Sigmoid colon (tissue), 7 donors: Measurements from ENCODE around the gene ERFE. TPM values are rescaled to one million over a fixed set of nuclear protein-coding genes. Genes with fewer than 3 reads are reported as not detected.

ENCODE experiments used
- DNase-seq: peaks from one replicate; pipeline ENCODE4 v3.0.0-alpha.2; 2019
- H3K27ac ChIP-seq, 4 donors: fragments of 200-600 bp; sonication (generic); one replicate each; pipeline ENCODE4 v1.5.1; 2016 to 2019; ENCODE audit warnings: mild to moderate bottlenecking in 1 of 4
- H3K27me3 ChIP-seq, 3 donors: fragments of 200-600 bp; sonication (generic); one replicate each; pipeline ENCODE4 v1.5.1; 2019; ENCODE audit warnings: mild to moderate bottlenecking in 1 of 3
- H3K36me3 ChIP-seq, 4 donors: fragments of 200-600 bp; sonication (generic); one replicate each; pipeline ENCODE4 v1.5.1; 2016 to 2019
- H3K4me1 ChIP-seq, 4 donors: fragments of 200-600 bp; sonication (generic); one replicate each; pipeline ENCODE4 v1.5.1; 2017 to 2019
- H3K4me3 ChIP-seq, 4 donors: fragments of 200-600 bp; sonication (generic); one replicate each; pipeline ENCODE4 v1.5.1; 2017 to 2019; ENCODE audit warnings: mild to moderate bottlenecking in 2 of 4, moderate library complexity in 1 of 4
- H3K9me3 ChIP-seq, 4 donors: fragments of 200-600 bp in 3 of 4; sonication (generic) in 3 of 4; one replicate each; pipeline versions ENCODE4 v1.5.1 to v1.6.1; 2013 to 2019
- EP300 ChIP-seq, 4 donors: sonication (generic); formaldehyde crosslinking; IDR thresholded peaks; one replicate each; pipeline ENCODE4 v1.6.1; 2017; ENCODE audit warnings: antibody characterized with exemption in 4 of 4
- POLR2A ChIP-seq, 2 donors: fragments of 450-650 bp; IDR thresholded peaks; one replicate each; pipeline ENCODE4 v1.6.1; 2016; ENCODE audit warnings: antibody characterized with exemption in 2 of 2, mild to moderate bottlenecking in 2 of 2, moderate library complexity in 2 of 2
- POLR2AphosphoS5 ChIP-seq, 4 donors: sonication (generic); formaldehyde crosslinking; IDR thresholded peaks; one replicate each; pipeline ENCODE4 v1.6.1; 2017; ENCODE audit warnings: antibody characterized with exemption in 4 of 4
- WGBS, 2 donors: extraction: QIAGEN DNeasy Blood & Tissue Kit; methylation state at CpG; one replicate each; pipeline ENCODE4 v1.1.7; 2013; 5-methylcytosine and 5-hydroxymethylcytosine counted together
- intact Hi-C: fragments of 100-400 bp; cut with DNase I; formaldehyde crosslinking; loops from one replicate; pipeline ENCODE4 v1.15.1; 2023
- polyA plus RNA-seq, 3 donors: library from polyadenylated mRNA; stranded (reverse); fragments of 200-250 nt; gene quantifications; one replicate each; pipeline ENCODE4 v1.2.3, GENCODE V29; 2013
- total RNA-seq, 4 donors: library from RNA; depleted of rRNA; stranded (reverse); fragments of >200 nt; gene quantifications; one replicate each; pipeline ENCODE4 v1.1.0, GENCODE V29; 2016
- TF ChIP-seq, protein P1 (sequence below), 4 experiments: fragments of 450-650 bp in 3 of 4; fragments of 200-600 bp in 1 of 4; IDR thresholded peaks; one replicate each; pipeline ENCODE4 v1.5.1; 2016 to 2019; ENCODE audit warnings: antibody characterized with exemption in 4 of 4, mild to moderate bottlenecking in 3 of 4, moderate library complexity in 2 of 4
- donor health status: healthy with polysubstance abuse.
- donor health status: Bipolar disorder and iron deficiency.
- donor health status: healthy.

ERFE gene
- total and polyA plus RNA-seq, 7 donors: 0.42 to 0.71 (median 0.49) TPM; not detected in 4

- Histone ChIP-seq H3K4me1 (no peaks in the 10 kb centered on the region), H3K9me3 (no peaks in the 10 kb centered on the region), H3K27me3 (no peaks in the 10 kb centered on the region), H3K27ac (no peak overlapping the region), H3K4me3 (no peak overlapping the region), H3K36me3 (peaks cover 75 to 100% (median 86%) of the 10 kb centered on the region in 4 donors)
- intact Hi-C loops: no loop called here
- 83 to 92% methylated on average over 4 of the region's 4 CpGs for WGBS, 2 donors
- no peak for DNase-seq
- TF ChIP-seq POLR2AphosphoS5 (IDR thresholded peaks at IDR 0.05) (no peak), EP300 (IDR thresholded peaks at IDR 0.05) (no peak), POLR2A (IDR thresholded peaks at IDR 0.05) (no peak)
Observed at GRCh38 chr2:238183821-238184220, 25.1 kb downstream of the ERFE start.

- Histone ChIP-seq H3K27ac (no peak overlapping the region), H3K4me1 (no peaks in the 10 kb centered on the region), H3K4me3 (no peak overlapping the region), H3K9me3 (no peaks in the 10 kb centered on the region), H3K27me3 (no peaks in the 10 kb centered on the region), H3K36me3 (peaks cover 57 to 100% (median 72%) of the 10 kb centered on the region in 4 donors)
- intact Hi-C loops: no loop called here
- TF ChIP-seq POLR2AphosphoS5 (IDR thresholded peaks at IDR 0.05) (no peak), EP300 (IDR thresholded peaks at IDR 0.05) (no peak), POLR2A (IDR thresholded peaks at IDR 0.05) (no peak)
- WGBS, 2 donors: 96% methylated on average over 17 of the region's 17 CpGs
- DNase-seq: no peak
Observed at GRCh38 chr2:238187618-238188548, 29.1 kb downstream of the ERFE start.

DNA sequence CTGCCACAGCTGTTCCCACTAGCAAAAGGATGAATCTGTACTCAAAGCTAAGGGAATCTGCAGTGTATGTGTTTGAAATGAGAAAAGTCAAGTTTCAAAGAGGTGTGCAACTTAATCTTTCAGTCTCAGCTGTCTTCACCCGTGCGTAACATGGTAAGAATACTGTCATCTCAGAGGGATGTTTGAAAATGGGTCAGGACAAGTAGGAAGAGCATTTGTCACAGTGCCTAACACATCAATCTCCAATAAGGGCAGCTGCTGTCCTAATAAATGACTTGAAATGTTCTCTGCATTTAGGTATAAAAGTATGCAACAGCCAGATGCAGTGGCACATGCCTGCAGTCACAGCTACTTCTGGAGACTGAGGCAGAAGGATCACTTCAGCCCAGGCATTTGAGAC is 31.7 kb downstream of the ERFE start:
- TF ChIP-seq EP300 (IDR thresholded peaks at IDR 0.05) (no peak), POLR2AphosphoS5 (IDR thresholded peaks at IDR 0.05) (no peak), POLR2A (IDR thresholded peaks at IDR 0.05) (no peak)
- TF ChIP-seq, protein P1, sequence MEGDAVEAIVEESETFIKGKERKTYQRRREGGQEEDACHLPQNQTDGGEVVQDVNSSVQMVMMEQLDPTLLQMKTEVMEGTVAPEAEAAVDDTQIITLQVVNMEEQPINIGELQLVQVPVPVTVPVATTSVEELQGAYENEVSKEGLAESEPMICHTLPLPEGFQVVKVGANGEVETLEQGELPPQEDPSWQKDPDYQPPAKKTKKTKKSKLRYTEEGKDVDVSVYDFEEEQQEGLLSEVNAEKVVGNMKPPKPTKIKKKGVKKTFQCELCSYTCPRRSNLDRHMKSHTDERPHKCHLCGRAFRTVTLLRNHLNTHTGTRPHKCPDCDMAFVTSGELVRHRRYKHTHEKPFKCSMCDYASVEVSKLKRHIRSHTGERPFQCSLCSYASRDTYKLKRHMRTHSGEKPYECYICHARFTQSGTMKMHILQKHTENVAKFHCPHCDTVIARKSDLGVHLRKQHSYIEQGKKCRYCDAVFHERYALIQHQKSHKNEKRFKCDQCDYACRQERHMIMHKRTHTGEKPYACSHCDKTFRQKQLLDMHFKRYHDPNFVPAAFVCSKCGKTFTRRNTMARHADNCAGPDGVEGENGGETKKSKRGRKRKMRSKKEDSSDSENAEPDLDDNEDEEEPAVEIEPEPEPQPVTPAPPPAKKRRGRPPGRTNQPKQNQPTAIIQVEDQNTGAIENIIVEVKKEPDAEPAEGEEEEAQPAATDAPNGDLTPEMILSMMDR (IDR thresholded peaks at IDR 0.05): no peak
- Histone ChIP-seq H3K4me1 (no peaks in the 10 kb centered on the region), H3K9me3 (no peaks in the 10 kb centered on the region), H3K4me3 (no peak overlapping the region), H3K27me3 (no peaks in the 10 kb centered on the region), H3K36me3 (peaks cover 40 to 93% (median 58%) of the 10 kb centered on the region in 4 donors), H3K27ac (no peak overlapping the region)
- 90 to 94% methylated on average over 2 of the region's 2 CpGs for WGBS, 2 donors
- intact Hi-C loops: no loop called here
- DNase-seq: no peak

DNA sequence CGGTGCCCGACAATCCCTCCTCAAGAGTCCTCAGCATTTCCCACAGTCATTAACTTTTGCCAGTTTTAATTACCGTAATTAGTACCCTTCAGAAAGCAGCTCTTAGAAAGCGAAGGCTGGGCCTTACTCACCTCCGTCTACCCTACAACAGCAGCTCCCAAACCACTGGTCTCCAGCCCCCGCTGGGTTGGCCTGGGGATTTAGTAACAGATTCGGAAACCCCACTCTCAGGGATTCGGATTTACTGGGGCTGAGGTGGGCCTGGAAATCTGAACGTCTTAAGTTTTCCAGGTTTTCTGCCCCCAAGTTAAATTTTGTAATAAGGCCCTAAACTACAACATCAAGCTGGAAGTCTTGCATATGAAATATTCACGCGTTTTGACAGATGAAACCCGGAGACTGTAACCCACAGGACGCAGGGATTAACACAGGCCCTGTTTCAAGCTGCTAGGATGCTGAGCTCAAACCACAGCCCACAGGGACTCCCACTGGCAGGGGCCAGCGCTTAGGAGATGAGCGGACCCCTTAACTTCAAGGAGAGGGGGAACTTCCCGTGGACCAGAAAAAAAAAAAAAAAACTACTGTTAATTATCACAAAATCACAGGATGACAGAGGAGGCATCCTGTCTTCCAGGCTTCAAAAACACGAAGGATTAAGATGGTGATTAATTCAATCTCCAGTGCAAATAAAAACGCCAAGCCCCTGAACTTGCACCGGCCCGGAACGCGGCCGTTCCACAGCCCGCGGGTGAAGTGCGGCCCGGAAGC is 43.7 kb downstream of the ERFE start:
- no peak for DNase-seq
- Histone ChIP-seq H3K36me3 (no peaks in the 10 kb centered on the region), H3K27ac (peak overlapping the region; percentile 90 to 99 (median 95)), H3K4me3 (peak overlapping the region; percentile 51 to 97 (median 82)), H3K9me3 (no peaks in the 10 kb centered on the region), H3K27me3 (no peaks in the 10 kb centered on the region), H3K4me1 (peaks cover 0 to 54% (median 47%) of the 10 kb centered on the region in 4 donors)
- intact Hi-C loops: loop anchor here (2.0 to 10.0 kb wide), 2 partner anchors 36 to 62 kb away; no protein-coding TSS in a partner anchor
- 6 to 13% methylated on average over 27 of the region's 27 CpGs for WGBS, 2 donors
- TF ChIP-seq, protein P1 (IDR thresholded peaks at IDR 0.05): no peak
- no peak for TF ChIP-seq POLR2A (IDR thresholded peaks at IDR 0.05)
- TF ChIP-seq POLR2AphosphoS5 (IDR thresholded peaks at IDR 0.05): no peak
- TF ChIP-seq EP300 (IDR thresholded peaks at IDR 0.05): no peak

DNA sequence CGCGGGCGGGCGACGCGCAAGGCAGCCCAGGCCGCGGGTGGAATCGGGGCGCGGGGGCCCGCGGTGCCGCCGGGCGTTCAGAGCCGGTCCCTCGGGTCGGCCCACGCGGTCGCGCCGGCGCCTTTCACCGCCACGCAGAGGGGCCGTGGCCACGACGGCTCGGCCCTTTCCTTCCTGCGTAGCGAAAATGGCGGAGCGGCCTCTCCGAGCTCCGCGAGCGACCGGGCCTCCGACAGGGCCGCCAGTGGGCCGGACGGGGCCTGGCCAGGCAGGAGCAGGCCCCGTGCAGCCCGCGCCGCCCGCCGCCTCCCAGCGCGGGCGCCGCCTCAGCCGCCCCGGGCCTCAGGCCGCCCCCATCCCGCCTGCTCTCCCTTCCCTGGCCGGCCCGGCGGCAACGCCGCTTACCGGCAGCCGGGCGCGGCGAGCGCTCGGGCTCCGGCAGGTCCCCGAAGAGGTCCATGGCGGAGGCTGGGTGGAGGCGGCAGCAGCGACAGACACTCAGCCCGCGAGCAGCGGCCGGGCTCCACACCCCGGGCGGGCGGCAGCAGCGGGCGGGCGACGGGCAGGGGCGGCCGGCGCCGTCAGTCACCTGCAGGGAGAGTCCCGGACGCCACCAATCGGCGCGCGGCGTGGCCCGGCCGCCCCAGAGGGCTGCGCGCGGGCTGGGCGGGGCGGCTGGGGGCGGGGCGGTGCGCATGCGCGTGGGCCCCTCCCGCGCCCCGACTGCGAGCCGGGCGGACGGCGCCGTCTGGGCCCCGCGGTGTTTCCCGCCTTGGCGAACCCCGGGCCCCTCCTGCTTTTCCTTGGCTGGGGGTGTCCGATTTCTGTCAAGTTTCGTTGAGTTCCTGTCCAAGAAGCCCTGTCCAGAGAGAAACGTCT is 44.6 kb downstream of the ERFE start, which contains the start of gene ILKAP:
Gene ILKAP, minus strand, starts transcription at position 602 of the 879 bp plus-strand sequence. Its CDS starts 142 bp downstream, at position 460.
- H3K4me3 ChIP-seq: peak within 1 kb of the TSS; percentile 51 to 97 (median 82)
- H3K27me3 ChIP-seq: no peaks in the 10 kb centered on the region
- H3K36me3 ChIP-seq: no peaks in the 10 kb centered on the region
- WGBS, 2 donors: 0% methylated on average over 126 of the region's 126 CpGs
- H3K4me1 ChIP-seq: peaks cover 0 to 46% (median 43%) of the 10 kb centered on the region in 4 donors
- peak within 1 kb of the TSS; percentile 90 to 99 (median 95) for H3K27ac ChIP-seq
- no peaks in the 10 kb centered on the region for H3K9me3 ChIP-seq
- TF ChIP-seq POLR2AphosphoS5 (IDR thresholded peaks at IDR 0.05): peak; percentile 67 to 94 (median 84)
- TF ChIP-seq, protein P1 (IDR thresholded peaks at IDR 0.05): no peak
- no peak for TF ChIP-seq EP300 (IDR thresholded peaks at IDR 0.05)
- TF ChIP-seq POLR2A (IDR thresholded peaks at IDR 0.05): peak; percentile 68 to 69
- intact Hi-C loops: loop anchor here (2.0 to 10.0 kb wide), 2 partner anchors 35 to 61 kb away; no protein-coding TSS in a partner anchor
- DNase-seq: peak; percentile 95
